Measurements from ENCODE around the gene CFAP45.

Gene CFAP45

GRCh38 chr1:159923203-159924024 lies 23.4 kb upstream of the CFAP45 start:
- peak; percentile 73 for DNase-seq (ENCODE audit: low read depth)

DNA sequence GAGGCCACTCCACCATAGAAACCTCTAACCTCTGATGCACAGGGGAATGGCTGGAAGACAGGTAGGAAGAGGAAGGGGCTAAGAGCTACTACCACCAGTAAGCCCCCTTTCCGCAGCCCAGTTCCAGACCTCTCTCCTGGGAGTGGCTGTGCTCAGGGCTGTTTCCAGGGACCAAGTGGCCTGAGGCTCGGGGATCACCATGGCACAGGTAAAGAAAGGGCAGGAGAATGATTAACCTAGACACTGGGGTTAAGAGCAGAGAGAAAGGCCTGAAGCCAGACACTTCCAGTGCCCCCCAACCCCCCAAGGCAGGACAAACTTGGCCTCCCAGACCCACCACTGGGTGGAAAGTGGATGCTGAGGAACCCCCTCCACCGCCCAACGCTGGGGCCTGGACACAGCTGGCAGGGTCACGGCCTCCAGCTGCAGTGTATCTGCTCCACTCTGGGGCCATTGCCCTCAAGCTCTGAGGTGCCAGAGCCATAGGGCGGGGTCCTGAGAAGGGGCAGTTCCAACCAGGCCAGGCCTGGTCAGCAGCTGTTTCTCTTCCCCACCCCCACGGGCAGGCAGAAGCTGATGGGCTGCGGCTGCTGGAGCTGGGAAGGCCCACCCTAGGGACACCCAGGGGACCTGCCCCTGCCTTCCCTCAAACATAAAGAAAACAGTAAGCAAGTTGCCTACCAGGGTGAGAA lies 22.7 kb upstream of the CFAP45 start:
- no peak for DNase-seq (ENCODE audit: low read depth)

DNA sequence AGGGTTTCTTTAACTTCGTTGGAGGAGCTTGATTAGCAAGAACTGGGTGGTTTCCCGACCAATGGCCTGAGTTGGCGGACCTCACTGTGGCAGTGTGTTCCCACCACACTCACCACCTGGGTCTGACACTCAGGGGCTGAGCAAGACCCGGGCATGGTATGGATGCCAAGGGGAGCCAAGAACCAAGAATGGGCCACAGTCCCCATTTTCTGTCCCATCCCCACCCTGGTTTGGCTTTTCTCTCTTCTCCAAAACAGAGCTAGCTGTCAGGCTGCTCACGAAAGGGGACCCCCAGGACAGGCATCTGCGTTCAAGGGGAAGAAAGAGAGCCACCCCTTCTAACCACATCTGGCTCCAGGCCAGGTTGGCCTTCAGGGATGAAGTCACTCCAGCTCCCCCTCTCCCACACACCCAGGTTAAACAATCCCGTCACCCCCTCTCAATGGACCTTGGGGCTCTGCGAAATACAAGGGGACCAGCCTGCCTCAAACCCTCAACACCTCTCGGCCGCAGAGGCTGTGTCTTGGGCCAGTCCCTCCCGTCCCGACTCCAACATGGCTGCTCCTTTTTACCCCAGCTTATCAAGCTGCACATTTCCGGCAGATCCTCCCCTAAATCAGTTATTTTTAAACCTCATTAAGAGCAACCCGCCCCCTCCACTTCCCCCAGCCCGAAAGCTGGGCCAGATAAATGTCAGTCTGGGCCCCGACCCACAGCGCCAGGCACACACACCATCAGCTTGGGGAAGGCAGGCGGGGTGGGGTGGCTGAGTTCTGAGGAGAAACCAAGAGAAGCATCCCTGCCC lies 21.9 kb upstream of the CFAP45 start:
- no peak for DNase-seq (ENCODE audit: low read depth)

DNA sequence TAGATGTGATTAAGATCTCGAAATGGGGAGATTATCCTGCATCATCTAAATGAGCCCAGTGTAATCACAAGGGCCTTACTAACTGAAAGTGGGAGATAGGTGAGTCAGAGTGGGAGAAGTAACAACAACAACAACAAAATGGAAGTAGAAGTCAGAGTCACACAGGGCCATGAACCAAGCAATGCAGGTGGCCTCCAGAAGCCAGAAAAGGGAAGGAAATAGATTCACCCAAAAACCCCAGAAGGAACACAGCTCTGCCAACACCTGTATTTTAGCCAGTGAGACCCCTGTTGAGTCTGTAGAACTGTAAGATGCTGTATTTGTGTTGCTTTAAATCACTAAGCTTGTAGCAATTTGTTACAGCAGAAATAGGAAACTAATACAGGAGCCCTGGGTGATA lies 21.3 kb upstream of the CFAP45 start:
- no peak for DNase-seq (ENCODE audit: low read depth)

GRCh38 chr1:159920651-159921050 lies 20.7 kb upstream of the CFAP45 start:
- no peak for DNase-seq (ENCODE audit: low read depth)

DNA sequence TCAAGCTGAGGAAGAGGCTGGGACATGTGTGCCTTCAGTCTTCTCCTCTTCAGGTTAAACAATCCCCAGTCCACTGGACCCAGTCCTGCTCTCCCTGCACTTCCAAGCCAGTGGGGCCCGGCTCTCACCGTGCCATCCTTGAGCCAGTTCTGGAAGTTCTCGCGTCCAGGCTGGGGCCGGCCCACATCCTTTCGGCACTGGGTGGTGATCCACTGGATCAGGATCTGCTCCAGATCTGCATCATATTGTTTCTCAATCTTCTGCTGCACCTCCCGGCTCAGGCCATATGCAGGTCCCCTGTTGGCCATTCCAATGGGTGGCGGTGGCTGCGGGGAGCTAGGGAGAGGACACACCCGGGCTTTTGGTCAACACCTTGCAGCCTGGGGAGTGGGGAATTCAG lies 20.2 kb upstream of the CFAP45 start:
- no peak for DNase-seq (ENCODE audit: low read depth)

- DNase-seq (ENCODE audit: low read depth) = no peak
These were observed 19.4 kb upstream of the CFAP45 start for GRCh38 chr1:159919236-159919865.

GRCh38 chr1:159918352-159919200 lies 18.6 kb upstream of the CFAP45 start:
- DNase-seq (ENCODE audit: low read depth) = no peak

DNA sequence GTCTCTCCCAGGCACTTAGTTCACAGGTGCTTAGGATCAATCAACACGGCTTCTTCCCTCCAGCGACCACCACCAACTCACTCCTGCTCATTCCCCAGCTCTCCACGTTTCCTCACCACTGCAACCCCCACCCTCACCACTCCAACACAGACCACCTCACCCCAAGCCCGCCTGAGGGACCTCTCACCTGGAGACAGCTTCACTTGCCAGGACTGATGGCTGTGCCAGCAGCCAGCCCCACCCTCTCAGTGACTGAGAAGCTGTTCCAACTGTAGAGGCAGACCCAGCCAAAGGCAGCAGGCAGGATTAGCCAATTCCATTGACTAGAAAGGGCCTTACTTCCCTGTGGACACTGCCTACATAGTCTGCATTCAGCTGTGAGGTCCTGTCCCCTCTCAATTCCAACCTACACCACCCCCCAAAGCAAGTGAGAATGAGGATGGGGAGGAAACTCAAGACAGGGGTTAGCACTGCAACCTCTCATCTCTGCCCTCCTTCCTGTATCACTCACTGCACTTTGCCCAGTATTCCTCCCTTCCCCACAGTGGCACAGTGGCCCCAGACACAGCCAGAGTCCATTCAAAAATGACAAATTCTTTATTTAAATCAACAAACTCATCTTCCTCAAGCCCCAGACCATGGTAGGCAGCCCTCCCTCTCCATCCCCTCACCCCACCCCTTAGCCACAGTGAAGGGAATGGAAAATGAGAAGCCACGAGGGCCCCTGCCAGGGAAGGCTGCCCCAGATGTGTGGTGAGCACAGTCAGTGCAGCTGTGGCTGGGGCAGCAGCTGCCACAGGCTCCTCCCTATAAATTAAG lies 17.8 kb upstream of the CFAP45 start:
- no peak for DNase-seq (ENCODE audit: low read depth)

- no peak for DNase-seq (ENCODE audit: low read depth)
These were observed 16.5 kb upstream of the CFAP45 start for GRCh38 chr1:159916242-159917051.

DNA sequence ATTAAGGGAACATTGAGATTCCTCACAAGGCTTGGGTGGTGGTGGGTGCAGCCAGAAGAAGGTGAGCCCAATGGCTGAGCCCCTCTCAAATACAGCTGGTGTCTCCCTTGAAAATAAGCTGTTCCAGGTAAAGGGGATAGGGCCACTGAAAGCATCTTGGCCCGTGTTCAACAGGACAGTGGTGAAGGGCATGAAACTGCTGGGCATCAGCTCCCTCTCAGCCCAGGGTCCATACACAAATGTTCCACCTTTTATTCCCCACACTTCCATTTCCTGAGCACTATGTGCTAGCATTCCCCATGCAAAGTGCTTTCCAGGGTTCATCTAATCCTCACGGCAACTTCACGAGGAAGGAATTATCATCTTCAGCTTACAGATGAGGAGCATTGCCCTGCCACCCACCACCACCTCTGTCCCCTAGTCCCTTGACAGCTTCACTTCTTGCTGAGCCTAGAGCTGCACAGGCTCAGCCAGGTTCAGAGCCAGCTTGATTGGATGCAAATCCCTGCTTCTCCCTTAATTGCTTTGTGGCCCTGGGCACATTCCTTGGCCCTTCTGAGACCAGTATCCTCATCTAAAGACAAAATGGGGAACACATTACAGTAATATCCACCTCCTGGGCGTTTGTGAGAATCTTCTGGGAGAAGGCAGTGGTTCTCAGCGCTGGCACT lies 15.7 kb upstream of the CFAP45 start:
- DNase-seq (ENCODE audit: low read depth) = no peak

DNA sequence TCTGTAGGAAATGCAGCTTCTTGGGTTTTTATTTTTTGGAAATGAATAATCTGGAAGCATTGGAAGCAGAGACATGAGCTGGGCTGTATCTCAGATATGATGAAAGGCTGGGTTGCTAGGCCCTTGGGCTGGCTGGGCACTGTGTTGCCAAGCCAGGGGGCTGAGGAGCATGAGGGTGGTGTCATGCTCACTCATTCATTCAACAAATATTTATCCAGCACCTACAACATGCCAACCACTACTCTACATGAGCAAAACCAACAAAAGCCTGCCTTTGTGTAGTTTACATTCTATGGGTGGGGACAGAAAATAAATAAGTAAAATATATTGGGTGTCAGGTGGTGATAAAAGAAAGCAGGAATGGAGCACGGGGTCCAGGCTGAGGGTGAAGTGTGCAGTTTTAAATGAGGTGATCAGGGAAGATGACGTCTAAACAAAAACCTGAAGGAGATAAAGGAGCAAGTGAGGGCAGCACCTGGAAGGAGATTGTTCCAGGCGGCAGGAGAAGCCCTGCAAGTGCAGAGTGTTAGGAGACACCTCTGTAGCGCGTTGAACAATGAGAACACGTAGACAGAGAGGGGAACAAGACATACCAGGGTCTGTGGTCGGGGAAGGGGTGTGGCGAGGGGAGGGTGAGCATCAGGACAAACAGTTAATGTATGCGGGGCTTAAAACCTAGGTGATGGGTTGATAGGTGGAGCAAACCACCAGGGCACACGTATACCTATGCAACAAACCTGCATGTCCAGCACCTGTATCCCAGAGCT lies 14.5 kb upstream of the CFAP45 start:
- DNase-seq (ENCODE audit: low read depth) = no peak

DNA sequence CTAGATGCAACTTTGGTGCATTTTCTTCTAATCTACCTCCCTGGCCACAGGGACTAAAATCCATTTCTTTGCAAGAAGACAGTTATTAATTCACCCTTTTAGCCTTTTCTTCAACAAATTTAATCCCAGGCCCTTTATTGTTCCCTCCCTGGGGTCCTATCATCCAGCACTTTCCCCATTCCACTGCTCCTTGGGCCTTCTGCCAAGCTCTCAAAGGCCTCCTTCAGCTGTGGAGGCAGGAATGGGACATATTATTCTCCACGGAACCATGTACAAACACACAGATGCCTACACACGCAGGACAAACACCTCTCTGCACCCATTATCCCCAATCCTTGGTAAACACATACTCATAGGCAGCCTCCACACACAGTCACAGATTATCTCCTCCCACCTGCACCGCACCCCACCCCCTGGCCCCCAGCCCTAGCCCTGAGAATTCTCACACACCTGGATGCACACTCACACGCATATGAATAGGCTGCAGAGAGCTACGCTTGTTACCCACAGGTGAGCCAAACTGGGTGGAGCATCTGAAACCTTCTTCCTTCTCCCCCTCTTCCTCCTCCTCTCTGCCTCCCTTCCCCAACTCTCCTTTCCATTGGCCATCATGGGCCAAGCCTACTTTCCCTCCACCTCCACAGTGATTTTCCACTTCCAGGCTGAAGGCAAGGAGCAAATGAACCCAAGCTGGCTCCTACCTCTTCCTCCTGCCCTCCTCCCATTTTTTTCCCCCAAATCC lies 13.7 kb upstream of the CFAP45 start:
- DNase-seq (ENCODE audit: low read depth) = no peak

DNA sequence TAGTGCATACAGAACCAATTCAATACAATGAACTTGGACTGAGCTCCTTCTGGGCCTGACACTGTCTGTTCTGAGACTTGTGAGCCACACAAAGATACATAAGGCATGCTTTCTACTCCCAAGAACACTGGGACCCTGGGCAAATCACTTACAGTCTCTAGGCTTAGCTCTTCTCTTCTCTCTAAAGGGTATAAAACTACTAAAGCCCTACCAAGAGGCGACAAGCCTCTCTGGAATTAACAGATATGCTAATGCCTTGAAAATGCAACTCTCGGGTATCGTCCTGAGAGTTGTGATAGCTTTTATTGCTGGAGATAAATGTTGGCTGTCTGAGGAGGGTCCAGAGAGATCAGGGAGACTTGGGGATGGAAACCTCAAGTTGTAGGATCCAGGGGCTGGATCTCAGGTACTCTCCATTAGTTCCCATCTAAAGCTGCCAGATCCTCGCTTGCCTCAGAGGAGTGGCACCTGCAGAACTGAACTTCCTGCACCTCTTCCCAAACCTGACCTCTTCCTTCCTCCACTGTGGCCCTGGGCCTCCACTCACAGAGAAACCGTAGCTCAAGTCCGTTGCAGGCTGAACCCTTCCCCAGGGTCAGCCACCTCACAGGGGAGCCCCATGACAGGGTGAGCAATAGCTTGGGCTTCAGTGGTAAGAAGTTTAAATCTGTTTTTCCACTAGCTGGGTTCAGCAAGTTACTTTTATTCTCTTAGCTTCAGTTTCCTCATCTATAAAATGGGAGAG lies 11.5 kb upstream of the CFAP45 start:
- no peak for DNase-seq (ENCODE audit: low read depth)

DNA sequence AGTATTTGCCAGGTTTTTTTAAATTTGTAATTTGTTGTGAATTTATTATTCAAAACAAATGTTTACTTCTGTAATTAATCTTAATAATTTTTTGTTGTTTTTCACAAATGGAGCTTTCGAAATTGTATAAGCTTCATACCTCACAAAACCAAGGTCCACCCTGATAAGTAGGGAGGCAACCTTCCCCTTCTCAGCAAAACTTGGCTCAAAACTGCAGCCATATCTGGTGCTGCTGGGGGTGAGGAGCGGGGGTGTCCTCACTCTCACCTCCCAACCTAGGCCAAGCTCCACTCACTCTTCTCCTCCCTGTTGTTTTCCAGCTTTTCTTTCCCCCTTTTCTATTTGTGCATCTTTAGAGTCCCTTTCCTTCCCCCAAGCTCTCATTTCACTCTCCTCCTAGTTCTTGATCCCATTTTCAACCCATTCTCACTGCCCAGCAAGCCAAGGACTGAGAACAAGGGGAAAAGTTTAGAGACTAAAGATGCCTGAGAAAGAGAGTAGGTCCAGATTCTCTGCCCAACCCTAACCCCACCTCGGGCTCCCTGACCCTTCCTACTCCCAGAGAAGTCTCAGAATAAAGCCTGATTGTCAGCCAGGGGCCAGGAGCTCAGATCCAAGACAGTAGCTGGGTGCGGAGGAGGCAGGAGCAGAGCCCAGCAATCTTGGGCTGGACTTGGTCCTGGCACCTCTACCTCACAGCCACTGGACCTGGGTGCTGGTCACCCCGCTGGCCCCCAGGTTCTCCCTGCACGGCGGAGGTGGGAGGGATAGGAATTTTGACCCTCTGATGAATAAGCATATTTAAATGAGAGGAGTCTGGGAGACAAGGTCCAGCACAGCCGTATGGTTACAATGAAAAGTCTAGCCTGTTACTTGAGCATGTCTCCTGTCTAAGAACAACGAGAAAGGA lies 8.3 kb upstream of the CFAP45 start:
- no peak for DNase-seq (ENCODE audit: low read depth)

DNA sequence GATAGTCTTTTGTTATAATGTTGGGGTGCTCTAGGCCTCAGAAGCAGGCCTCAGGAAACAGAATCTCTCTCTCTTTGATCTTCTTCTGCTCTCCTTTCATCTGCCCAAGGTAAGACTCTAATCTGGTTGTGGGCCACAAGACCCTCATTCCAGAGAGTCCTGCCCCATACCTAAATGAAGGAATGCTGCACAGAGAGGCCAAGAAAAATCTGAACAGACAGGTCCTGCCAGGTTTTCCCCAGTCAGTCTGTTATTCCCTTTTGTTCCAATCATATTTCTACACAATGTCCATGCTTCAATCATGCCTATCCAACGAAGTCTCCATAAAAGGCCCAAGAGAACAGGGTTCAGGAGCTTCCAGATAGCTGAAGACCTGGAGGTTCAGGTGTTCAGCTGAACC lies 7.0 kb upstream of the CFAP45 start:
- no peak for DNase-seq (ENCODE audit: low read depth)

Data from activated T-cell treated with anti-CD3 and anti-CD28 coated beads for 24 hours (primary cell).